Stomach (tissue), 9 donors: ENCODE results near the gene NISCH. TPM values are rescaled to one million over a fixed set of nuclear protein-coding genes. Genes with fewer than 3 reads are reported as not detected.

Experiments used
- DNase-seq, 2 donors: peaks; one replicate each; pipeline versions ENCODE4 v3.0.0 to v3.0.0-alpha.2; 2013 to 2019
- H3K27ac ChIP-seq, 5 donors: fragments of 200-600 bp in 4 of 5; sonication (generic) in 4 of 5; one replicate each; pipeline ENCODE4 v1.5.1; 2013 to 2019; ENCODE audit warnings: mild to moderate bottlenecking in 1 of 5, moderate library complexity in 1 of 5
- H3K27me3 ChIP-seq, 3 donors: fragments of 200-600 bp; sonication (generic); one replicate each; pipeline ENCODE4 v1.5.1; 2017 to 2019; ENCODE audit warnings: mixed run types in 1 of 3
- H3K36me3 ChIP-seq, 4 donors: fragments of 200-600 bp; sonication (generic); 1 replicate in 3 of 4; 2 replicates in 1 of 4; pipeline ENCODE4 v1.5.1; 2016 to 2019
- H3K4me1 ChIP-seq, 4 donors: fragments of 200-600 bp; sonication (generic); one replicate each; pipeline ENCODE4 v1.5.1; 2016 to 2019
- H3K4me3 ChIP-seq, 4 donors: fragments of 200-600 bp; sonication (generic) in 3 of 4; one replicate each; pipeline ENCODE4 v1.5.1; 2016 to 2019; ENCODE audit warnings: mild to moderate bottlenecking in 1 of 4
- H3K9me3 ChIP-seq, 4 donors: fragments of 200-600 bp; sonication (generic); one replicate each; pipeline ENCODE4 v1.5.1; 2016 to 2019
- EP300 ChIP-seq: sonication (generic); formaldehyde crosslinking; IDR thresholded peaks from one replicate; pipeline ENCODE4 v1.6.1; 2017; ENCODE audit warnings: antibody characterized with exemption
- POLR2A ChIP-seq, 4 donors: fragments of 450-650 bp; IDR thresholded peaks; one replicate each; pipeline ENCODE4 v1.6.1; 2016; ENCODE audit warnings: antibody characterized with exemption in 4 of 4, control low read depth in 2 of 4, mild to moderate bottlenecking in 1 of 4, moderate library complexity in 1 of 4
- POLR2AphosphoS5 ChIP-seq, 3 donors: sonication (generic); formaldehyde crosslinking; IDR thresholded peaks; one replicate each; pipeline ENCODE4 v1.6.1; 2016; ENCODE audit warnings: antibody characterized with exemption in 3 of 3
- WGBS, 5 donors: extraction: QIAGEN DNeasy Blood & Tissue Kit in 3 of 5; methylation state at CpG; one replicate each; pipeline versions ENCODE4 v1.1.5 to v1.1.7; 2013 to 2018; 5-methylcytosine and 5-hydroxymethylcytosine counted together
- intact Hi-C: fragments of 100-400 bp; cut with DNase I; formaldehyde crosslinking; loops from one replicate; pipeline ENCODE4 v1.15.1; 2023; ENCODE audit warnings: low total_unique reads
- polyA plus RNA-seq, 3 donors: library from polyadenylated mRNA; stranded (reverse); fragments of 200-250 nt; gene quantifications; one replicate each; pipeline ENCODE4 v1.2.3, GENCODE V29; 2013
- total RNA-seq, 5 donors: library from RNA; depleted of rRNA; stranded (reverse); fragments of >200 nt; gene quantifications; one replicate each; pipeline versions ENCODE4 v1.1.0 to v1.2.3, GENCODE V29; 2014 to 2016
- TF ChIP-seq, protein P1 (sequence below), 7 experiments: fragments of 450-650 bp in 4 of 7; fragments of 200-600 bp in 3 of 7; sonication (generic) in 3 of 7; IDR thresholded peaks; one replicate each; pipeline ENCODE4 v1.5.1; 2016 to 2019; ENCODE audit warnings: antibody characterized with exemption in 7 of 7, control low read depth in 2 of 7, mild to moderate bottlenecking in 1 of 7
- donor health status: healthy with polysubstance abuse.
- donor health status: Bipolar disorder and iron deficiency.
- donor health status: healthy.

The NISCH gene
- total and polyA plus RNA-seq, 8 donors, result 18.3 to 456 (median 69.9) TPM

DNA sequence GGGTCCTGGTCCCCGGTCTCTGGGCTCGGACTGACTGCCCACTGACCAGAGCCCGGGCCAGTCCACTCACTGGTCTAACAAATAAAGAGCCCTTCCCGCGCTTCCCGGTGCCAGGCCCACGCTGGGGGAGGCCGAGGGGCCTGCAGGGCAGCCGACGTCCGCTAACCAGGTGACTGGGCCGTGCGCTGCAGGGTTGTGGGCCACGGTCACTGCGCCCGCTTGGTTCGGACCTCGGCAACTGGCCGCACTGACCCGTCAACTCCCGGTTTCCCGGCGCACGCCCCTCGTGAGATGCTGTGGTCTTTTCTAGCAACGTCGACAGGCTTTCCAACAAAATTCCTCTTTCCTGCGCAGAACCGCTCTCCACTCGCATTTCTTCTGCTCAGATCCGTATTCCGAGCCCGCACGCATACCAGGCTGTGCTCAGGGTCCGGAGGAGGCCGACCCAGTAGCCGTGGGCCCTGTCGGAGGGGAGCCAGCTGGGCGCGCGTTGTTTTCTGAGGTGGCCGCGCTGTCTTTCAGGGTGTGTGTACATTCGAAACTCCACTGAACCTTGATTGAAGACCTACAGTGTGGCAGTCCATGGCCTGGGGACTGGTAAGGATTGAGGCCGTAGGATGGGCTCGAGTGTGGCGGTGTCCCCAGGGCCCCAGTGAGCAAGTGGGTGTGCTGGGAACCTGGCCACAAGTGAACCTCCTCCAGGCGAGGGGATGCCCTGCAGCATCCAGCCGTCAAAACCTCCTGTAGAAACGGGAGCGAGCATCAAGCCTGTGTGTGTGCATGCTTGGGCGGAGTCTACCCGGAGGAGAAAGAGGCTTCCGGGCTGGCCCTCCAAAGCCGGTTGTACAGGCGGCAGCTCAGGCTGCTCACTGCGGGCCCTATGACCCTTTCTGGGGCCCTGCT is 79.1 kb downstream of the NISCH start:
- Histone ChIP-seq H3K9me3 (no peaks in the 10 kb centered on the region), H3K4me1 (peaks cover 38 to 84% (median 68%) of the 10 kb centered on the region in 4 donors), H3K27ac (peak overlapping the region; percentile 29 to 89 (median 82)), H3K27me3 (peaks cover 0 to 13% (median 0%) of the 10 kb centered on the region in 3 donors), H3K36me3 (no peaks in the 10 kb centered on the region), H3K4me3 (peak overlapping the region; percentile 64 to 70 (median 64))
- intact Hi-C loops, result no loop called here
- DNase-seq, result peak; percentile 30 to 78
- TF ChIP-seq POLR2A (IDR thresholded peaks at IDR 0.05) (no peak), EP300 (no peak), POLR2AphosphoS5 (IDR thresholded peaks at IDR 0.05) (no peak)
- TF ChIP-seq, protein P1, sequence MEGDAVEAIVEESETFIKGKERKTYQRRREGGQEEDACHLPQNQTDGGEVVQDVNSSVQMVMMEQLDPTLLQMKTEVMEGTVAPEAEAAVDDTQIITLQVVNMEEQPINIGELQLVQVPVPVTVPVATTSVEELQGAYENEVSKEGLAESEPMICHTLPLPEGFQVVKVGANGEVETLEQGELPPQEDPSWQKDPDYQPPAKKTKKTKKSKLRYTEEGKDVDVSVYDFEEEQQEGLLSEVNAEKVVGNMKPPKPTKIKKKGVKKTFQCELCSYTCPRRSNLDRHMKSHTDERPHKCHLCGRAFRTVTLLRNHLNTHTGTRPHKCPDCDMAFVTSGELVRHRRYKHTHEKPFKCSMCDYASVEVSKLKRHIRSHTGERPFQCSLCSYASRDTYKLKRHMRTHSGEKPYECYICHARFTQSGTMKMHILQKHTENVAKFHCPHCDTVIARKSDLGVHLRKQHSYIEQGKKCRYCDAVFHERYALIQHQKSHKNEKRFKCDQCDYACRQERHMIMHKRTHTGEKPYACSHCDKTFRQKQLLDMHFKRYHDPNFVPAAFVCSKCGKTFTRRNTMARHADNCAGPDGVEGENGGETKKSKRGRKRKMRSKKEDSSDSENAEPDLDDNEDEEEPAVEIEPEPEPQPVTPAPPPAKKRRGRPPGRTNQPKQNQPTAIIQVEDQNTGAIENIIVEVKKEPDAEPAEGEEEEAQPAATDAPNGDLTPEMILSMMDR (IDR thresholded peaks at IDR 0.05), result no peak
- 47 to 60% (median 56%) methylated on average over 43 to 57 of the region's 57 CpGs for WGBS, 5 donors

GRCh38 chr3:52535411-52536111 is 80.2 kb downstream of the NISCH start:
- DNase-seq, result peak in 1 of 2 donors; percentile 8
- H3K36me3 ChIP-seq, result peaks cover 0 to 8% (median 2%) of the 10 kb centered on the region in 4 donors
- intact Hi-C loops, result no loop called here
- peaks cover 0 to 13% (median 0%) of the 10 kb centered on the region in 3 donors for H3K27me3 ChIP-seq
- WGBS, 5 donors, result 87 to 91% (median 91%) methylated on average over 19 of the region's 19 CpGs
- peak overlapping the region in 3 of 5 donors; percentile 89 to 96 (median 89) for H3K27ac ChIP-seq
- TF ChIP-seq EP300 (no peak), POLR2AphosphoS5 (IDR thresholded peaks at IDR 0.05) (no peak), POLR2A (IDR thresholded peaks at IDR 0.05) (no peak)
- TF ChIP-seq, protein P1 (IDR thresholded peaks at IDR 0.05), result no peak
- peak overlapping the region; percentile 19 to 80 (median 50) for H3K4me3 ChIP-seq
- no peaks in the 10 kb centered on the region for H3K9me3 ChIP-seq
- peaks cover 43 to 85% (median 70%) of the 10 kb centered on the region in 4 donors for H3K4me1 ChIP-seq

GRCh38 chr3:52536112-52536368 is 80.6 kb downstream of the NISCH start:
- peaks cover 0 to 13% (median 0%) of the 10 kb centered on the region in 3 donors for H3K27me3 ChIP-seq
- intact Hi-C loops, result no loop called here
- H3K4me1 ChIP-seq, result peaks cover 43 to 82% (median 71%) of the 10 kb centered on the region in 4 donors
- peak overlapping the region in 3 of 5 donors; percentile 89 to 96 (median 89) for H3K27ac ChIP-seq
- DNase-seq, result no peak
- H3K4me3 ChIP-seq, result peak overlapping the region; percentile 19 to 80 (median 50)
- no peaks in the 10 kb centered on the region for H3K9me3 ChIP-seq
- 5 to 13% (median 10%) methylated on average over 9 of the region's 9 CpGs for WGBS, 5 donors
- H3K36me3 ChIP-seq, result peaks cover 0 to 13% (median 7%) of the 10 kb centered on the region in 4 donors
- TF ChIP-seq POLR2AphosphoS5 (IDR thresholded peaks at IDR 0.05), result no peak
- TF ChIP-seq, protein P1 (IDR thresholded peaks at IDR 0.05), result no peak
- no peak for TF ChIP-seq POLR2A (IDR thresholded peaks at IDR 0.05)
- TF ChIP-seq EP300, result no peak
